HepG2 (cell line): ENCODE results near the gene PTGES3. TPM values are rescaled to one million over a fixed set of nuclear protein-coding genes. Genes with fewer than 3 reads are reported as not detected.

ENCODE experiments used
- ATAC-seq: fragments of 200-7000 bp; cut with Tn5 transposase; 3 replicates; pipeline ENCODE4 v1.9.1; 2020; ENCODE audit warnings: mild to moderate bottlenecking, moderate library complexity
- BruUV-seq: library from RNA; stranded (reverse); fragments of 400-500 nt; replicated peaks from 2 replicates; lab custom pipeline; 2021; lab: Mats Ljungman, UMichigan
- CTCF ChIA-PET: fragments of 300-600 bp; formaldehyde crosslinking; extraction: SDS; loops from one replicate; lab custom pipeline; 2021; ENCODE audit warnings: low total read pairs, inconsistent platforms, low intra/inter-chr PET ratio; lab: Yijun Ruan, JAX
- POLR2A ChIA-PET: fragments of 350-600 bp; sonication (Branson Sonifier 250); formaldehyde crosslinking; loops from one replicate; lab custom pipeline; 2020; ENCODE audit warnings: antibody characterized with exemption, inconsistent platforms; lab: Yijun Ruan, JAX
- DNase-seq: peaks from one replicate; pipeline ENCODE4 v3.0.0-alpha.2; 2015; ENCODE audit warnings: low spot score
- FAIRE-seq: peaks from 3 replicates; lab custom pipeline; 2011; peaks lifted over from hg19 to GRCh38; lab: Jason Lieb, UNC
- H2AFZ ChIP-seq: one replicate; pipeline ENCODE4 v1.6.1; 2011; ENCODE audit warnings: low read length, inconsistent platforms
- H3K27ac ChIP-seq: fragments of 300-600 bp; 3 replicates; pipeline ENCODE4 v1.8.0; 2011; ENCODE audit warnings: mixed run types, mild to moderate bottlenecking, mixed read lengths, low read length, inconsistent platforms; ENCODE audit not compliant: insufficient read depth; ENCODE audit errors: extremely low read length
- H3K27me3 ChIP-seq, 2 experiments: fragments of 200-600 bp in 1 of 2; 2 replicates in 1 of 2; 3 replicates in 1 of 2; pipeline versions ENCODE4 v1.6.0 to v1.8.0; 2011; ENCODE audit warnings: low read length in 2 of 2, mild to moderate bottlenecking in 2 of 2, moderate library complexity in 2 of 2, inconsistent platforms in 1 of 2; ENCODE audit not compliant: insufficient read depth in 2 of 2, control insufficient read depth in 1 of 2
- H3K36me3 ChIP-seq, 2 experiments: fragments of 200-600 bp in 1 of 2; replicated peaks in 1 of 2; 2 replicates in 1 of 2; 3 replicates in 1 of 2; pipeline versions ENCODE4 v1.5.1 to v1.8.0; 2011; ENCODE audit warnings: low read length in 2 of 2, inconsistent platforms in 1 of 2; ENCODE audit not compliant: insufficient read depth in 2 of 2, control insufficient read depth in 1 of 2
- H3K4me1 ChIP-seq: 2 replicates; pipeline ENCODE4 v1.5.1; 2012; ENCODE audit warnings: low read length, inconsistent platforms; ENCODE audit not compliant: insufficient read depth
- H3K4me2 ChIP-seq: 2 replicates; pipeline ENCODE4 v1.6.0; 2011; ENCODE audit warnings: low read depth, low read length, inconsistent platforms
- H3K4me3 ChIP-seq, 3 experiments: fragments of 200-600 bp in 1 of 3; sonication (generic), shearing (Covaris generic) in 1 of 3; replicated peaks in 1 of 3; 2 replicates each; pipeline ENCODE4 v1.5.1; 2011 to 2016; ENCODE audit warnings: low read length in 3 of 3, inconsistent platforms in 2 of 3, low read depth in 2 of 3, mild to moderate bottlenecking in 2 of 3, control low read depth in 1 of 3, mixed read lengths in 1 of 3; ENCODE audit not compliant: insufficient read depth in 1 of 3
- H3K79me2 ChIP-seq: one replicate; pipeline ENCODE4 v1.6.1; 2011; ENCODE audit warnings: low read length, inconsistent platforms; ENCODE audit not compliant: insufficient read depth
- H3K9ac ChIP-seq: 2 replicates; pipeline ENCODE4 v1.6.0; 2011; ENCODE audit warnings: mild to moderate bottlenecking, low read depth, low read length, inconsistent platforms; ENCODE audit not compliant: insufficient read depth
- H3K9me3 ChIP-seq: 2 replicates; pipeline ENCODE4 v1.5.1; 2012; ENCODE audit warnings: mild to moderate bottlenecking, low read length
- H4K20me1 ChIP-seq: 2 replicates; pipeline ENCODE4 v1.6.0; 2011; ENCODE audit warnings: inconsistent platforms, mild to moderate bottlenecking, low read length, moderate library complexity; ENCODE audit not compliant: insufficient read depth
- ARID4A ChIP-seq: sonication (generic); formaldehyde crosslinking; IDR thresholded peaks from 2 replicates; pipeline ENCODE4 v1.5.0; 2020; ENCODE audit warnings: mild to moderate bottlenecking, missing genetic modification reagents, borderline replicate concordance
- GABPA ChIP-seq, 2 experiments: IDR thresholded peaks; 2 replicates each; pipeline ENCODE4 v1.6.1; 2011 to 2016; ENCODE audit warnings: low read depth in 2 of 2, low read length in 1 of 2, missing biosample characterization in 1 of 2, missing genetic modification characterization in 1 of 2
- HOXA5 ChIP-seq: sonication (generic); formaldehyde crosslinking; IDR thresholded peaks from 2 replicates; pipeline ENCODE4 v1.4.0; 2020; ENCODE audit warnings: missing genetic modification reagents
- KLF15 ChIP-seq: sonication (generic); formaldehyde crosslinking; IDR thresholded peaks from 2 replicates; pipeline ENCODE4 v1.8.1; 2023; ENCODE audit warnings: borderline replicate concordance, mild to moderate bottlenecking, inconsistent platforms, missing genetic modification reagents, mixed read lengths
- MEIS1 ChIP-seq: sonication (generic); formaldehyde crosslinking; IDR thresholded peaks from 2 replicates; pipeline ENCODE4 v1.9.0; 2021; ENCODE audit warnings: mild to moderate bottlenecking, missing genetic modification reagents, moderate library complexity, borderline replicate concordance
- PATZ1 ChIP-seq: sonication (generic); formaldehyde crosslinking; IDR thresholded peaks from 2 replicates; pipeline ENCODE4 v1.4.0; 2020; ENCODE audit warnings: missing genetic modification reagents
- REPIN1 ChIP-seq: sonication (generic); formaldehyde crosslinking; IDR thresholded peaks from 2 replicates; pipeline ENCODE4 v1.8.0; 2022; ENCODE audit warnings: missing genetic modification reagents, low read depth, mild to moderate bottlenecking, borderline replicate concordance
- SAP130 ChIP-seq: IDR thresholded peaks from 2 replicates; pipeline ENCODE4 v1.6.1; 2016; ENCODE audit warnings: low read depth
- SP4 ChIP-seq: sonication (generic); formaldehyde crosslinking; IDR thresholded peaks from 2 replicates; pipeline ENCODE4 v1.8.1; 2023; ENCODE audit warnings: mild to moderate bottlenecking, missing genetic modification reagents
- SP5 ChIP-seq: IDR thresholded peaks from 2 replicates; pipeline ENCODE4 v1.6.1; 2016; ENCODE audit warnings: low read depth, borderline replicate concordance
- ZFP91 ChIP-seq: sonication (generic); formaldehyde crosslinking; IDR thresholded peaks from 2 replicates; pipeline ENCODE4 v1.9.0; 2022; ENCODE audit warnings: missing genetic modification reagents, mild to moderate bottlenecking, borderline replicate concordance
- ZFX ChIP-seq: sonication (generic); formaldehyde crosslinking; IDR thresholded peaks from 2 replicates; pipeline ENCODE4 v1.4.0; 2020; ENCODE audit warnings: mild to moderate bottlenecking, low read depth, missing genetic modification reagents, moderate library complexity
- ZNF350 ChIP-seq: sonication (generic); formaldehyde crosslinking; IDR thresholded peaks from 2 replicates; pipeline ENCODE4 v1.4.0; 2020; ENCODE audit warnings: mild to moderate bottlenecking, low read depth, missing genetic modification reagents, borderline replicate concordance
- WGBS: methylation state at CpG from one replicate; pipeline ENCODE4 v1.1.6; 2017; ENCODE audit warnings: low lambda C conversion rate; 5-methylcytosine and 5-hydroxymethylcytosine counted together
- in situ Hi-C: cut with HindIII; loops from 2 replicates; pipeline ENCODE4 v1.10.0; 2017; ENCODE audit warnings: low pct_unique_long_range_greater_than_20kb; ENCODE audit not compliant: extremely low pct_ligation_motif_present
- intact Hi-C: fragments of 100-400 bp; cut with micrococcal nuclease; formaldehyde crosslinking; loops from one replicate; pipeline ENCODE4 v1.10.0; 2022; ENCODE audit not compliant: unreplicated experiment
- polyA plus RNA-seq, 8 experiments: library from polyadenylated mRNA; depleted of rRNA in 3 of 8; stranded (reverse) in 7 of 8; unstranded in 1 of 8; fragments of >200 nt; fragmentation: Illumina TruSeq in 4 of 8; extraction: Trizol in 4 of 8; gene quantifications; 2 replicates each; pipeline versions ENCODE4 v1.2.1 to v1.2.3, GENCODE V29; 2011 to 2016; ENCODE audit warnings: low read depth in 4 of 8, missing spikeins in 1 of 8, mixed read lengths in 1 of 8; ENCODE audit not compliant: insufficient read depth in 1 of 8
- total RNA-seq, 5 experiments: library from RNA; depleted of rRNA; stranded (reverse); fragments of >200 nt; fragmentation: Illumina TruSeq; extraction: Trizol; gene quantifications; 2 replicates each; pipeline ENCODE4 v1.2.3, GENCODE V29; 2016; ENCODE audit warnings: low read depth in 1 of 5

The PTGES3 gene
- total and polyA plus RNA-seq, 2 of the 13 experiments (the other 11 are each of a cell fraction or from before 2014, with no cell fraction given) = 54.4 to 159 TPM

- peaks cover 56% of the 10 kb centered on the region for H3K79me2 ChIP-seq
- DNase-seq = peak; percentile 14
- H3K9me3 ChIP-seq = no peaks in the 10 kb centered on the region
- peak overlapping the region in 2 of 3 experiments; percentile 4 to 36; a peak in 1 of 6 replicates for H3K4me3 ChIP-seq
- no peak overlapping the region for H3K27ac ChIP-seq
- no TSS peak for BruUV-seq
- peaks cover 10% of the 10 kb centered on the region for H4K20me1 ChIP-seq
- intact Hi-C loops (no loop called here), in situ Hi-C loops (no loop called here)
- no peak overlapping the region for H3K9ac ChIP-seq
- ChIA-PET POLR2A (no interaction called here), CTCF (no interaction called here)
- H3K27me3 ChIP-seq = peaks cover 0 to 3% of the 10 kb centered on the region in 2 experiments; a peak in 1 of 5 replicates
- H2AFZ ChIP-seq = no peak overlapping the region
- H3K36me3 ChIP-seq = peaks cover 0 to 1% of the 10 kb centered on the region in 2 experiments; a peak in 1 of 5 replicates
- WGBS = 51% methylated on average over 5 of the region's 13 CpGs
- ATAC-seq = no peak
- FAIRE-seq = no peak
- peaks cover 56% of the 10 kb centered on the region for H3K4me1 ChIP-seq
- H3K4me2 ChIP-seq = peak overlapping the region; percentile 100
- TF ChIP-seq PATZ1 (CRISPR knock-in tag) (peak; percentile 77), SP5 (peak; percentile 9; the same call in 1 of the 2 replicates), ARID4A (CRISPR knock-in tag) (peak; percentile 41; the same call in 1 of the 2 replicates), ZFX (CRISPR knock-in tag) (peak; percentile 52), ZFP91 (0 out of 2 replicates have a peak, but pooled peaks have one; percentile 28), ZNF350 (no peak), SAP130 (CRISPR knock-in tag) (peak; percentile 60), MEIS1 (0 out of 2 replicates have a peak, but pooled peaks have one; percentile 49), HOXA5 (CRISPR knock-in tag) (no peak), SP4 (CRISPR knock-in tag) (0 out of 2 replicates have a peak, but pooled peaks have one; percentile 35), GABPA (IDR thresholded peaks at IDR 0.05; ENCODE audit: low read depth, low read length) (no peak), GABPA (CRISPR knock-in tag; IDR thresholded peaks at IDR 0.05; ENCODE audit: low read depth) (peak; percentile 39; the same call in 1 of the 2 replicates), REPIN1 (CRISPR knock-in tag) (no peak), KLF15 (no peak)
These were observed 56.0 kb downstream of the PTGES3 start for GRCh38 chr12:56631790-56632700.
